ENCODE data around the gene CMSS1.

DNA sequence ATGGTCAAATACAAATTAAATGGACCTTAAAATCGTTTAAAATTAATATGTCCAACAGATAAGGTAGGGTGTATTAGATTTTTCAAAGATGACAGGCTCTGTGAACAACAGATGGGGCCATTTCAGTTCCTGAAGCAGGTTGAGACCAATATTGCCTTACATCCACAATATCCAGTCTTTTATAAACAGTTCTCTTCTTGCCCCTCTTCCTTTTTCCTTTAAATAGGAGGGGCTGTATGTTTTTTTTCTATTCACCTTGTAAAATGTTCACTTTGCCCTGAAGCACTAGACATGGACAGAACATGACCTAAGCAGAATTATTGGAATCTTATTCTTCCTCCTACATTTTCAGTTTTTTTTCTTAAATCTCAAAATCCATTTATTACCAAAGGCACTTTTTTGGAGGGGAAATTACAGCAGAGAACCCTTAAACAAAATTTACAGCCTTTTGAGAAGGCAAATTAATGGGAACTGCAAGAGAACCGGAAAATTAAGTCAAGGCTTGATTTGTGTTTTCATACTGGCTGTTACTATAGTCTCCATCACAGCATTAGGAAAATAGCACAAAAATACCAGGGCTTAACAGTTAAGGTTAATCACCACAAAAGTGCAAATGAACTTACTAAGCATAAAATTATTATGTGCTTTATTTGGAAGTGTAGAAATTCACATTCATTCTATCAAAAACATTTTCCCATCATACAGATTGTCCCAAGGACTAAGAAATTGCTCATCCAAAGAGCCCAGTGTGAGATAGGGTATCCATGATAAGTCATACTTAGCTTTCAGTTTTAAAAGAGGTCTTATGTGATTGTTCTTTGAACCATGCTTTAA, 55.8 kb downstream of the CMSS1 start:
- TF ChIP-seq, protein P1, sequence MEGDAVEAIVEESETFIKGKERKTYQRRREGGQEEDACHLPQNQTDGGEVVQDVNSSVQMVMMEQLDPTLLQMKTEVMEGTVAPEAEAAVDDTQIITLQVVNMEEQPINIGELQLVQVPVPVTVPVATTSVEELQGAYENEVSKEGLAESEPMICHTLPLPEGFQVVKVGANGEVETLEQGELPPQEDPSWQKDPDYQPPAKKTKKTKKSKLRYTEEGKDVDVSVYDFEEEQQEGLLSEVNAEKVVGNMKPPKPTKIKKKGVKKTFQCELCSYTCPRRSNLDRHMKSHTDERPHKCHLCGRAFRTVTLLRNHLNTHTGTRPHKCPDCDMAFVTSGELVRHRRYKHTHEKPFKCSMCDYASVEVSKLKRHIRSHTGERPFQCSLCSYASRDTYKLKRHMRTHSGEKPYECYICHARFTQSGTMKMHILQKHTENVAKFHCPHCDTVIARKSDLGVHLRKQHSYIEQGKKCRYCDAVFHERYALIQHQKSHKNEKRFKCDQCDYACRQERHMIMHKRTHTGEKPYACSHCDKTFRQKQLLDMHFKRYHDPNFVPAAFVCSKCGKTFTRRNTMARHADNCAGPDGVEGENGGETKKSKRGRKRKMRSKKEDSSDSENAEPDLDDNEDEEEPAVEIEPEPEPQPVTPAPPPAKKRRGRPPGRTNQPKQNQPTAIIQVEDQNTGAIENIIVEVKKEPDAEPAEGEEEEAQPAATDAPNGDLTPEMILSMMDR (IDR thresholded peaks at IDR 0.05), result no peak
- TF ChIP-seq EZH2phosphoT487 (IDR thresholded peaks at IDR 0.05), result no peak

All from neural progenitor cell (in vitro differentiated cells).